Mesodermal cell (in vitro differentiated cells): ENCODE results near the gene RAB35.

Experiments
- H3K27ac ChIP-seq: 2 replicates; pipeline ENCODE4 v1.7.0; 2013; ENCODE audit warnings: mild to moderate bottlenecking, low read depth, low read length, moderate library complexity; ENCODE audit not compliant: severe bottlenecking
- H3K36me3 ChIP-seq: 2 replicates; pipeline ENCODE4 v1.7.1; 2013; ENCODE audit warnings: mild to moderate bottlenecking, low read length, moderate library complexity; ENCODE audit not compliant: control insufficient read depth, insufficient read depth
- H3K4me1 ChIP-seq: one replicate; pipeline ENCODE4 v1.7.1; 2013; ENCODE audit warnings: mild to moderate bottlenecking, low read length; ENCODE audit not compliant: insufficient read depth, control insufficient read depth, poor library complexity, severe bottlenecking
- H3K4me3 ChIP-seq: 2 replicates; pipeline ENCODE4 v1.7.0; 2013; ENCODE audit warnings: low read length, control low read depth, mild to moderate bottlenecking; ENCODE audit not compliant: insufficient read depth, poor library complexity, severe bottlenecking; ENCODE audit errors: extremely low read depth
- H3K9me3 ChIP-seq: 2 replicates; pipeline ENCODE4 v1.7.1; 2013; ENCODE audit warnings: mild to moderate bottlenecking, low read length, moderate library complexity; ENCODE audit not compliant: control insufficient read depth
- WGBS, 2 experiments: methylation state at CpG; one replicate each; pipeline ENCODE4 v1.1.5; 2013; ENCODE audit warnings: missing lambda C conversion rate in 2 of 2; ENCODE audit not compliant: insufficient coverage in 2 of 2; 5-methylcytosine and 5-hydroxymethylcytosine counted together

RAB35 gene

GRCh38 chr12:120148011-120148410, 31.5 kb upstream of the RAB35 start:
- WGBS, 2 experiments, result 93 to 96% methylated on average over 11 of the region's 11 CpGs
- peaks cover 90% of the 10 kb centered on the region for H3K36me3 ChIP-seq
- H3K4me1 ChIP-seq, result no peaks in the 10 kb centered on the region
- no peaks in the 10 kb centered on the region for H3K9me3 ChIP-seq
- no peak overlapping the region for H3K4me3 ChIP-seq
- H3K27ac ChIP-seq, result no peak overlapping the region

- H3K4me3 ChIP-seq, result no peak overlapping the region
- peaks cover 97% of the 10 kb centered on the region for H3K36me3 ChIP-seq
- no peaks in the 10 kb centered on the region for H3K9me3 ChIP-seq
- H3K4me1 ChIP-seq, result no peaks in the 10 kb centered on the region
- no peak overlapping the region for H3K27ac ChIP-seq
- WGBS, 2 experiments, result 94 to 95% methylated on average over 4 to 8 of the region's 8 CpGs
Observed at GRCh38 chr12:120145164-120145563, 28.6 kb upstream of the RAB35 start.

GRCh38 chr12:120144215-120144614, 27.7 kb upstream of the RAB35 start:
- no peaks in the 10 kb centered on the region for H3K4me1 ChIP-seq
- H3K36me3 ChIP-seq, result peaks cover 97% of the 10 kb centered on the region
- 97 to 99% methylated on average over 11 of the region's 11 CpGs for WGBS, 2 experiments
- H3K4me3 ChIP-seq, result no peak overlapping the region
- no peaks in the 10 kb centered on the region for H3K9me3 ChIP-seq
- no peak overlapping the region for H3K27ac ChIP-seq

- Histone ChIP-seq H3K36me3 (peaks cover 97% of the 10 kb centered on the region), H3K4me3 (no peak overlapping the region), H3K9me3 (no peaks in the 10 kb centered on the region), H3K27ac (no peak overlapping the region), H3K4me1 (no peaks in the 10 kb centered on the region)
- WGBS, 2 experiments, result 99% methylated on average over 11 of the region's 14 CpGs
Observed at GRCh38 chr12:120142231-120142877, 25.8 kb upstream of the RAB35 start.

GRCh38 chr12:120141336-120141735, 24.8 kb upstream of the RAB35 start:
- Histone ChIP-seq H3K27ac (no peak overlapping the region), H3K4me1 (no peaks in the 10 kb centered on the region), H3K4me3 (no peak overlapping the region), H3K9me3 (no peaks in the 10 kb centered on the region), H3K36me3 (peaks cover 97% of the 10 kb centered on the region)
- WGBS, 2 experiments, result 96% methylated on average over 4 to 5 of the region's 6 CpGs

- Histone ChIP-seq H3K4me1 (no peaks in the 10 kb centered on the region), H3K9me3 (no peaks in the 10 kb centered on the region), H3K36me3 (peaks cover 98% of the 10 kb centered on the region), H3K27ac (no peak overlapping the region), H3K4me3 (no peak overlapping the region)
- WGBS, 2 experiments, result 97 to 98% methylated on average over 9 of the region's 9 CpGs
Observed at GRCh38 chr12:120140603-120141002, 24.1 kb upstream of the RAB35 start.

GRCh38 chr12:120139958-120140357, 23.4 kb upstream of the RAB35 start:
- H3K4me3 ChIP-seq, result no peak overlapping the region
- H3K27ac ChIP-seq, result no peak overlapping the region
- WGBS, 2 experiments, result 93 to 100% methylated on average over 2 to 4 of the region's 5 CpGs
- no peaks in the 10 kb centered on the region for H3K4me1 ChIP-seq
- H3K36me3 ChIP-seq, result peaks cover 98% of the 10 kb centered on the region
- H3K9me3 ChIP-seq, result no peaks in the 10 kb centered on the region

GRCh38 chr12:120138366-120138765, 21.8 kb upstream of the RAB35 start:
- H3K36me3 ChIP-seq, result peaks cover 98% of the 10 kb centered on the region
- no peaks in the 10 kb centered on the region for H3K9me3 ChIP-seq
- 98% methylated on average over 8 to 9 of the region's 9 CpGs for WGBS, 2 experiments
- H3K4me3 ChIP-seq, result no peak overlapping the region
- no peak overlapping the region for H3K27ac ChIP-seq
- no peaks in the 10 kb centered on the region for H3K4me1 ChIP-seq

- peaks cover 99% of the 10 kb centered on the region for H3K36me3 ChIP-seq
- H3K4me1 ChIP-seq, result no peaks in the 10 kb centered on the region
- 92 to 98% methylated on average over 10 to 11 of the region's 11 CpGs for WGBS, 2 experiments
- no peak overlapping the region for H3K4me3 ChIP-seq
- no peak overlapping the region for H3K27ac ChIP-seq
- no peaks in the 10 kb centered on the region for H3K9me3 ChIP-seq
Observed at GRCh38 chr12:120137833-120138232, 21.3 kb upstream of the RAB35 start.

- Histone ChIP-seq H3K4me1 (no peaks in the 10 kb centered on the region), H3K36me3 (peaks cover 99% of the 10 kb centered on the region), H3K4me3 (no peak overlapping the region), H3K9me3 (no peaks in the 10 kb centered on the region), H3K27ac (no peak overlapping the region)
- WGBS, 2 experiments, result 98% methylated on average over 9 to 10 of the region's 11 CpGs
Observed at GRCh38 chr12:120136093-120136770, 19.7 kb upstream of the RAB35 start.

- H3K9me3 ChIP-seq, result no peaks in the 10 kb centered on the region
- H3K36me3 ChIP-seq, result peaks cover 99% of the 10 kb centered on the region
- 96 to 99% methylated on average over 13 to 19 of the region's 20 CpGs for WGBS, 2 experiments
- no peak overlapping the region for H3K27ac ChIP-seq
- H3K4me1 ChIP-seq, result no peaks in the 10 kb centered on the region
- no peak overlapping the region for H3K4me3 ChIP-seq
Observed at GRCh38 chr12:120134307-120134980, 17.9 kb upstream of the RAB35 start.
